CD4-positive, alpha-beta T cell treated with Interleukin-6 at 100 ng/mL for 8 hours (primary cell): ENCODE data around the gene DHRS13.
"Not testable (repeated sequence)": the region's sequence is repeated elsewhere in the genome, so short reads cannot be mapped to it uniquely, and the experiment has no call there.

ENCODE experiments used
- DNase-seq: peaks from one replicate; pipeline ENCODE4 v3.0.0-alpha.2; 2020; ENCODE audit warnings: mixed read lengths, low spot score

DHRS13 gene

GRCh38 chr17:28903546-28903841 is 615 bp upstream of the DHRS13 start:
- not testable (repeated sequence) for DNase-seq

- peak; percentile 55 for DNase-seq
These were observed 737 bp downstream of the DHRS13 start for GRCh38 chr17:28901866-28902818.

GRCh38 chr17:28900986-28901726 is 1.7 kb downstream of the DHRS13 start:
- no peak for DNase-seq

GRCh38 chr17:28899212-28899815 is 3.6 kb downstream of the DHRS13 start:
- no peak for DNase-seq

GRCh38 chr17:28898527-28898955 is 4.3 kb downstream of the DHRS13 start:
- no peak for DNase-seq

GRCh38 chr17:28897769-28898526 is 4.9 kb downstream of the DHRS13 start:
- peak; percentile 26 for DNase-seq

GRCh38 chr17:28896884-28897768 is 5.8 kb downstream of the DHRS13 start, which contains the start of gene FLOT2:
Gene FLOT2, minus strand, starts transcription at chr17:28897733. Its CDS starts 159 bp downstream, at chr17:28897574.
- peak; percentile 71 for DNase-seq

GRCh38 chr17:28896491-28896883 is 6.4 kb downstream of the DHRS13 start:
- no peak for DNase-seq

GRCh38 chr17:28895794-28896447 is 7.0 kb downstream of the DHRS13 start:
- DNase-seq = no peak

- not testable (repeated sequence) for DNase-seq
These were observed 9.4 kb downstream of the DHRS13 start for GRCh38 chr17:28893248-28894183.

- DNase-seq = no peak
These were observed 10.9 kb downstream of the DHRS13 start for GRCh38 chr17:28892024-28892423.

- no peak for DNase-seq
These were observed 11.7 kb downstream of the DHRS13 start for GRCh38 chr17:28891201-28891600.

GRCh38 chr17:28889996-28890395 is 12.9 kb downstream of the DHRS13 start:
- no peak for DNase-seq

GRCh38 chr17:28888832-28889231 is 14.0 kb downstream of the DHRS13 start:
- no peak for DNase-seq

GRCh38 chr17:28887871-28888471 is 14.9 kb downstream of the DHRS13 start:
- DNase-seq = no peak

GRCh38 chr17:28885951-28886350 is 16.9 kb downstream of the DHRS13 start:
- DNase-seq = no peak

GRCh38 chr17:28885363-28885762 is 17.5 kb downstream of the DHRS13 start:
- no peak for DNase-seq

- no peak for DNase-seq
These were observed 18.7 kb downstream of the DHRS13 start for GRCh38 chr17:28883967-28884702.
